Stimulated activated CD8-positive, alpha-beta memory T cell treated with anti-CD3 and anti-CD28 coated beads, Interleukin-4, amount 100 ng/mL, for 4 hours (primary cell): ENCODE results near the gene ZNF302.
"Not testable (repeated sequence)": the region's sequence is repeated elsewhere in the genome, so short reads cannot be mapped to it uniquely, and the experiment has no call there.

Experiments used
- DNase-seq, 2 donors: peaks; one replicate each; pipeline ENCODE4 v3.0.0-alpha.2; 2020; ENCODE audit warnings: low read depth in 2 of 2, low spot score in 1 of 2

ZNF302 gene

GRCh38 chr19:34671972-34672371 is 5.5 kb upstream of the ZNF302 start:
- DNase-seq: no peak

DNA sequence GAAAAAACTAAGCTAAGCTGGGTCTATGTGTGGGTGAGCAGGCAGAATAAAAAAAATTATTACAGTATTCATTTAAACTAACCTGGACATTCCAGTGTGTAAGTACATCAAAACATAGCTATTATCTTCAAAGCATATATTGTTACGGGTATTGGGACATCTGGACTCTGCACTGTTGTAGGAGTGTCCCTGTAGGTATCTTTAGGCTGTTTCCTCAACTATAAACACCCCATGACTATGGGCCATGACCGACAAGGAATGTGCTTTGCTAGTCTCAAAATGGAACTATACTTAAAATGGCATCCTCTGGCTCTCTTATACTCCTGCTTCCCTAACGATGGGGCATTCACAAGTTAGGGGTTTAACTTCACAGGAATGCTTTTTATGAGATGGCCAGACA is 3.9 kb upstream of the ZNF302 start:
- DNase-seq: no peak

GRCh38 chr19:34675250-34675649 is 2.2 kb upstream of the ZNF302 start:
- DNase-seq: no peak

DNA sequence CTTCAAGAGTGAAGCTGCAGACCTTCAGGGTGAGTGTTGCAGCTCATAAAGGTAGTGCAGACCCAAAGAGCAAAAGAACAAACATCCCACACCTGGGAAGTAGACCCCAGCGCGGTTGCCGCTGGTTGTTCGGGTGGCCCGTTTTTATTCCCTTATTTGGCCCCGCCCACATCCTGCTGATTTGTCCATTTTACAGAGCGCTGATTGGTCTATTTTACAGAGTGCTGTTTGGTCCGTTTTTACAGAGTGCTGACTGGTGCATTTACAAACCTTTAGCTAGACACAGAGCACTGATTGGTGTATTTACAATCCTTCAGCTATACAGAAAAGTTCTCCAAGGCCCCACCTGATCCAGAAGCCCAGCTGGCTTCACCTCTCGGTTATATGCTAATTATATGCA is 1.6 kb upstream of the ZNF302 start:
- DNase-seq: no peak

DNA sequence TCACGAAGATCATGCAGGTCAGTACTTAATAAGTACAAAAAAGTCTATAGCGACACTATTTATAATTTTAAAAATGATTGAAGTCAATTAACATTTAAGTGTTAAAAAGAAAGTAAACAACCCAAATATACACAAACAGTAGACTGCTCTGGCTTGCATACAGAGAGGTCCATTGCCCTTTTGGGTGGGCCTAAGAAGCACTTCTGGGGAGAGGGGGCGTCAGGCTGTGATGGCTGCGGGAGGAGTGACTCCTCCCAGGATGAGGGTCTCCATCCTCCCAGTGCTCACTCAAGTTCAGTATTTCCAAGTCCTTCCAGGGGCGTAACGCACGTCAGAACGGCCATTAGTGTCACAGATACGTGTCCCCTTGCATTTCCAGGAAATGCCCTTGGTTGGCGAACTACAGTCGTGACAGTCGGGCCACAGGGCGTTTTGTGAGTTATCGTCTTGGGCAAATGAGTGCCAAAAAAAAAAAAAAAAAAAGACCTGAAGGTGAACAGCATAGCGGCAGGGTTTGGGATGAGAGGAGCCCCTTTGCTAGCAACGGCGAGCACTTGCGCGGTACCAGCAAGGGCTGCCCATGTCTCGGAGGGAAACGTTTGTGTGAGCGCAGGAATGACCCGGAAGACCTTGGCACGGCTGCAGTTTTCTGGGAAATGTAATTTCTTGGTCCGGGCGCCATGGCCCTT is 637 bp upstream of the ZNF302 start, which contains the start of gene SCGB2B2:
SCGB2B2 (minus strand) TSS at position 463 of the 689 bp plus-strand sequence. CDS start 82,596 bp downstream, outside the sequence.
- DNase-seq: no peak

- DNase-seq: no peak
Measured at GRCh38 chr19:34678085-34678412, 571 bp downstream of the ZNF302 start.

GRCh38 chr19:34678421-34678820 is 943 bp downstream of the ZNF302 start:
- DNase-seq: no peak

DNA sequence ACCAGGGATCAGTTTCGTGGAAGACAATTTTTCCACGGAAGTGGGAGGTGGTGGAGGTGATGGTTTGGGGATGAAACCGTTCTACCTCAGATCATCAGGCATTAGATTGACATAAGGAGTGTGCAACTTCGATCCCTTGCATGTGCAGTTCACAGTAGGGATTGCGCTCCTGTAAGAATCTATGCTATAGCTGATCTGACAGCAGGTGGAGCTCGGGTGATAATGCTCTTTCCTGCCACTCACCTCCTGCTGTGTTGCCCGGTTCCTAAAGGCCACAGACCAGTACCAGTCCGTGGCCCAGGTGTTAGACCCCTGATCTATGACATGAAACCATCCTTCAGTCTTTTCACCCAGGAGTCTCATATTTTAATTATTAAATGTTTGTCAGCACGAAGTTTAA is 4.0 kb downstream of the ZNF302 start:
- DNase-seq: no peak

DNA sequence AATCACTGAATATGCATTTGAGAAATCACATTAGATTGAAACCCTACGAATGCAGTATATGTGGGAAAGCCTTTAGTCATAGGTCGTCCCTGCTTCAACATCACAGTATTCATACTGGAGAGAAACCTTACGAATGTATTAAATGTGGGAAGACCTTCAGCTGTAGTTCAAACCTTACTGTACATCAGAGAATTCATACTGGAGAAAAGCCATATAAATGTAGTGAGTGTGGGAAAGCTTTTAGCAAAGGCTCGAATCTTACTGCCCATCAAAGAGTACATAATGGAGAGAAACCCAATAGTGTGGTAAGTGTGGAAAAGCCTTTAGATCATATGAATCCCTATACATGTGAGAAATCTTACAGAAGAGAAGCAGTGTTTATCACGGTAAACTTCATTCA is 7.8 kb downstream of the ZNF302 start:
- DNase-seq: not testable (repeated sequence)

DNA sequence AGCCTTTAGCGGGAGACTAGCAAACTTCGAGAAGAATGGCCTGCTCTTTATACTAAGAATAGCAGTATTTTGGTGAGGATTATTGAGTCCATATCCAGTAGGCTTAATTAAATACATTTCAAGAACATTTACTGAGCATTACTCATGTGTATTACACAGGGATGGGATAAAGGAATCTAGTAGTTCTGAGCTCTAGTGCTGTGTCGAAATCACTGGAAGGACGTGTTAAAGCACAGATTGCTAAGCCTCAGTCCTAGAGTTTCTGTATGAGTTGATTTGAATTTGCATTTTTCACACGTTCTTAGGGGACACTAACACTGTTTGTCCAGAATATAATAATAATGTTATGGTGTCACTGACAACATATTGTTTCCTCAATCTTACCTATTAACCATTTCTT is 9.0 kb downstream of the ZNF302 start:
- DNase-seq: no peak

DNA sequence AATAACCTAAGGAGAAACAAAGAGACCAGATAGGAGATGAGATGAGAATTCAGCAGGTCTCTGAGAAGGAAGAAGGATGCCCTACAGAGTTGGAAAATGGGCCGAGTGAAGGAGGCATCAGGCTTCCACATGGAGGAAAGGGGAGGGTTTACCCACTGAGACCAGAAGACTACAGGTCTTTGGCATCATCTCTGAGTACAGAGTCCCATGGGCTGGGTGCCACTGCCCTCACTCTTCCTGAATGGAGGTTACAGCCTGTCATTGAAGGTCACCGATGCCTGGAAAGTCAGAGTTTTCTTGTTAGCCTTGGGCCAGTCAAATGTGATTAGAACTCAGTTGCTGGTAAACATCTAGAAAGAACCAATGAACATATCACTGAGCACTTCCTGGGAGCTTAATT is 9.9 kb downstream of the ZNF302 start:
- no peak for DNase-seq

DNA sequence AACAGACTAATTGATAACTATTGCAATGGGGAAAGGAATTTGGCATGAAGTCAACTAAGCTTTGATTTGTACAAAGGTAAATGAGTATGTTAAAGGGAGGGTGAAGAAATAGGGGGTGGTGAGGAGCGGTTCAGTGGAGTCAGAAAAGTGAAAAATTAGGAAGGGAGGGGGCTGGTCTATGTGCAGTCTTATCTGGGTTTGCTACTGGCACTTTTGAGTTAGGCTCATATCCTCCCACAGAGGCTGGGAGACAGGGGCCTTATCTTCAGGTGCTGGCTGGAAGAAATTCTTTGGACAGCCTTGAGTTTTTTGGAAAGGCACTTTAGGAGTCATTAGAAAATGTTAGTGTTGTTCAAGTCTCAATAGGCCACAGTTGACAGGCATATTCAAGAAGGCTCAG is 11.1 kb downstream of the ZNF302 start:
- DNase-seq: no peak

- no peak for DNase-seq
Measured at GRCh38 chr19:34690372-34690771, 12.9 kb downstream of the ZNF302 start.

DNA sequence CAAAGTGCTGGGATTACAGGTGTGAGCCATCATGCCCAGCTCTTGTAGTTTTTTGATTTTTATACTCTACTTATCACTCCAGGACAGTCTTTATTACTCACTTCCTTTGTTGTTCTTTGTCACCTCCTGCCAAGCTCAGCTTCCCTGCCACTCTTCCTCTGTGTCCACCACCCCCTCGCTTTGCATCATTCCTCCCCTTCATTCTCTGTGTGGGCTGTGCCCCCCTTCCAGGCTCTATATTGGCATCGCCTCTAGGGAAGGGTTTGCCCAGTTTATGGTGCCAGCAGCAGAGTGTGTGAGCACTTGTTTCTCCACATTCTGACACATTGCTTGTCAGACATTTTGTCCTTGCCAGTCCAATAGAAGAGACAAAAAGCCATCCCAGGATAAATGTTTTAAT is 15.1 kb downstream of the ZNF302 start:
- DNase-seq: no peak

DNA sequence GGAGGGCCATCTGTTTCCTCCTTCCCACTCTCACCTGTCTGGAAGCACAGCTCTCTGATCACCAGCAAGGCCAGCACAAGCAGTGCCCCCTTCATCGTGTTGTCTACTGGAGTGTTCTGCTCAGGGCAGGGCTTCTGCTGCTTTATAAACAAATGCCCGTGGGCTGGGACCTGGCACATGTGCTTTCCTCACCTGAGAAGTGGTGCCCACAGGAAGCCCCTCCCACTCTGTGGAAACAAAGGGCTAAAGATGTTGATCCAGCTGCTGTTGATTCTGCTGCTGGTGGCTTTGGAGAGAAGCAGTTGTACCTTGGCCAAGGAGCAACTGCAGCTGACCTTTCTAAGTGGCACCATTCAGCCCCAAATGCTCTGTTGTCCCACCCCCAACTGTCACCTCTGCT is 30.2 kb downstream of the ZNF302 start:
- DNase-seq: no peak

GRCh38 chr19:34711890-34712289 is 34.4 kb downstream of the ZNF302 start:
- no peak for DNase-seq

GRCh38 chr19:34712395-34713261 is 35.1 kb downstream of the ZNF302 start:
- peak; percentile 11 to 13 for DNase-seq

DNA sequence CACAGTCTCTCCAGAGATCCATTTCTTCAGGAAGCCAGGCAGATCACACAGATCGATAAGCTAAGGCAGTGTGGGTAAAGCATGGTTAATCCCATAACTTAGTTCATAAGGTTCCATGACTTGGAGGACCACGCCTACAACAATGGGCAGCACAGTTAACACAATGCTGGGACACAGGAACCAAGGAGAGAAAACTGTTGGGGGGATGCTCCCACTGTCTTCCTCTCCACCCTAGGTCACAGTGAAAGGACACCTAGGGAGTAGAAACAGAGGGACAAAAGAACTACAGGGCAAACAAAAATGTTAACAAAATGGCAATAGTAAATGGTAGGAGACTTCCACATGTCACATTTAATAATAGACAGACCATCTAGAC is 35.8 kb downstream of the ZNF302 start:
- no peak for DNase-seq

GRCh38 chr19:34715357-34715756 is 37.9 kb downstream of the ZNF302 start:
- DNase-seq: no peak

DNA sequence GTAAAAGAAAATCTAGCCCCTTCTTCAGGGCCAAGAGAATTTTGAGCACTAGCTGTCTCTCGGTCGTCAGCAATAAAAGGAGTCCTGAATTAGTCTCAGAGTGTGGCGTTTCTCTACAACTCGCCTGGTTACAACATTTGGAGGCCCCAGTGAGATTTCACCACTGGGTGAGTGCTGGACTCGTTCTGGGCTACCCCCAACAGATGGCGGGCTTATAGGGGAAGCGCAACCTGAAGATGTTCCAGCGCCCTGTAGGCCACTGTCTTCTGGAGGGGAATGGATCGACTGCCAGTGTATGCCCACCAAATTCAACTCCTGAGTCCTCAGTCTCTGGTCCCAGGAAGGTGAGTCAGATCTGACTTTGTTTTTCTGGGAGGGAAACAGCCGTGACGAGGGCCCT is 44.9 kb downstream of the ZNF302 start:
- DNase-seq: no peak

DNA sequence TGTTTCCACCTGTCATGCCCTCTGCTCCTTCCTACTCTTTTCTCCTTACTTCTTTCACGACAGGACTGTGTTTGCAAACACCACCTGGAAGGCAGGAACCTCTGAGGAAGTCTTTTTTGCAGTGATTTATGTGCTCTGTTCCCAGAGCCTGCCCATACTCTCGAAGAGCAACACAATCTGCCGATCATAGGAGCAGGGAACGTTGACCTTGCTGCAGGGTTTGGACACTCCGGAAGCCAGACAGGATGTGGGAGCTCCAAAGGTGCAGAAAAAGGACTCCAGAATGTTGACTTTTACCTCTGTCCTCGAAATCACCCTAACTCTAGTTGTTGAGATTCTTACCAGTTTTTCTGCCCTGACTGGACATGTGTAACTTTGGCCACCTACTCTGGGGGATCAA is 47.9 kb downstream of the ZNF302 start:
- DNase-seq: no peak

DNA sequence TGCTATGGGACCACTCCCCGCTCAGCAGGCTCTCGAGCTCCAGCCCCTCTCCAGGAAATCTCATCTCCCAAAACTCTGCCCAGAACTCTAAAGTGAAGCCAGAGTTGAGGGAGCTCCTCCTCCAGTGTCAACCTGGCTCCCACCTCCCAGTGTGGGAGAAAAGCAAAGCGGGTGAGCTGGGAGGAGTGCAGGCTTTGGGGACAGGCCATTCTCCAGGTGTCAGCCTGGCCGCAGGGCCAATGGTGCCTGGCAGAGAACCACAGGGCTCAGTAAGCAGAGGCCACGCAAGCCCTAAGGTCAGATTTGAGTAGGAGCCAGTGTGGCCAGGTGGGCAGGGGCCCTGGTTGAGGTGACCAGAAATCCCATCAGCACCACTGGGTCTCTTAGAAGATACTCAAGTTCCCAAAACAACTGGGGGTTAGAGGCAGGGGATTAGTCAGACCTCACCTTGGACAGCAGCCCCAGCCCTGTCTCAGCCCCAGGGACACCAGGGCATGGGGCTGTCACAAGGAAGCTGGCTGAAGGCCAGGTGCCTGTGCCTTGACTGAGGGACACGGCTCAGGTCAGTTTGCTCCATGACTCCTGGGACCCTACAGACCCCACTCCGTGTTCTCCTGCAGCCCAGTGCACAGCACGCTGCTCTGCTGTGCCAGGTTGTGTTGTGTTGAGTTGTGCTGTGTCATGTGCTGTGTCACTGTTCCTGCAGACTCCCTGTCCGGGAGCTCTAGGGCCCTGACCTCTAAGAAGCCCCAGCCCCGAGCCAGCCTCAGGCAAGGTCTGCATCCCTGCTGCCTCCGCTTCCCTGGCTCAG is 53.7 kb downstream of the ZNF302 start:
- DNase-seq: no peak
